Omental fat pad (tissue), 4 donors: ENCODE measurements around the gene CYB561D2. TPM values are rescaled to one million over a fixed set of nuclear protein-coding genes. Genes with fewer than 3 reads are reported as not detected.

Source experiments
- ATAC-seq: fragments of 150-250 bp; one replicate; pipeline ENCODE4 v1.9.1; 2016; ENCODE audit warnings: mild to moderate bottlenecking, moderate library complexity; ENCODE audit not compliant: low FRiP score
- DNase-seq: peaks from one replicate; pipeline ENCODE4 v3.0.0-alpha.2; 2019; ENCODE audit warnings: low spot score
- total RNA-seq, 4 donors: library from RNA; depleted of rRNA; stranded (reverse); fragments of >200 nt; gene quantifications; one replicate each; pipeline ENCODE4 v1.1.0, GENCODE V29; 2016
- TF ChIP-seq, protein P1 (sequence below), 3 donors: fragments of 450-650 bp; IDR thresholded peaks; one replicate each; pipeline ENCODE4 v1.5.1; 2016 to 2017; ENCODE audit warnings: antibody characterized with exemption in 3 of 3, mild to moderate bottlenecking in 3 of 3, moderate library complexity in 2 of 3

The CYB561D2 gene
- total RNA-seq, 4 donors from 2014 or later, result 26.4 to 33.7 (median 30.2) TPM

DNA sequence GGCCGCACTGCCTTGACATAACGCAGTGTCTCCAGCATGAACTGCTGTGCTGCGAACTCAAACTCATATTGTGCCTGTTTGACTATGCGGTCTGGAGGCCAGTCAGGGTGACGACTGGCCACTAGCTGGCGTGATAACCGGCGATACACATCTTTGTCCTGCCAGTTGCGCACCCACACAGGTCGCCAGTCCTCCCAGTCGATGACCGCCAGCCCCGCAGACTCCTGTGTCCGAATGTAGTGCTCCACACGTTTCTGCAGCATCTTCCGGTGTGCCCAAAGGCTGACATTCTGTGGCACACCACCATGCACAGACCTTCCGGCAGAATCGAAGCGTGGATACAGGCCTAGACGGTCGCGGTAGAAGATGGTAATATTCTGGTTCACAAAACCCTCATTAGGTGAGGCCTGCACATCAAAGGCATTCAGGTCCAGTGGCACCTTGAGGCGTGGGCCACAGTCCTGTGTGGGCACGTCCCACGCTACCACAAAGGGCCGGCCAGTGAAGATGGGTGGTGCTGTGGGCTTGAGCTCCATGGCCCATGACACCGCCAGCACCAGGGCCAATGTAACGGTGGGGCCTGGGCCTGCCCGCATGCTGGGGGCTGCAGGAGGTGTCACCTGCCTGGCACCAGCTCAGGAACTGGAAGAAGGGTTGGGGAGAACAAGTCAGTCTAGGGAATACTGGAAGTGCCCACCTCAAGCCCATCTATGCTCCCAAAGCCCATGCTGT, 30.6 kb upstream of the CYB561D2 start:
- ATAC-seq, result no peak
- DNase-seq, result no peak
- TF ChIP-seq, protein P1, sequence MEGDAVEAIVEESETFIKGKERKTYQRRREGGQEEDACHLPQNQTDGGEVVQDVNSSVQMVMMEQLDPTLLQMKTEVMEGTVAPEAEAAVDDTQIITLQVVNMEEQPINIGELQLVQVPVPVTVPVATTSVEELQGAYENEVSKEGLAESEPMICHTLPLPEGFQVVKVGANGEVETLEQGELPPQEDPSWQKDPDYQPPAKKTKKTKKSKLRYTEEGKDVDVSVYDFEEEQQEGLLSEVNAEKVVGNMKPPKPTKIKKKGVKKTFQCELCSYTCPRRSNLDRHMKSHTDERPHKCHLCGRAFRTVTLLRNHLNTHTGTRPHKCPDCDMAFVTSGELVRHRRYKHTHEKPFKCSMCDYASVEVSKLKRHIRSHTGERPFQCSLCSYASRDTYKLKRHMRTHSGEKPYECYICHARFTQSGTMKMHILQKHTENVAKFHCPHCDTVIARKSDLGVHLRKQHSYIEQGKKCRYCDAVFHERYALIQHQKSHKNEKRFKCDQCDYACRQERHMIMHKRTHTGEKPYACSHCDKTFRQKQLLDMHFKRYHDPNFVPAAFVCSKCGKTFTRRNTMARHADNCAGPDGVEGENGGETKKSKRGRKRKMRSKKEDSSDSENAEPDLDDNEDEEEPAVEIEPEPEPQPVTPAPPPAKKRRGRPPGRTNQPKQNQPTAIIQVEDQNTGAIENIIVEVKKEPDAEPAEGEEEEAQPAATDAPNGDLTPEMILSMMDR (IDR thresholded peaks at IDR 0.05), result no peak

DNA sequence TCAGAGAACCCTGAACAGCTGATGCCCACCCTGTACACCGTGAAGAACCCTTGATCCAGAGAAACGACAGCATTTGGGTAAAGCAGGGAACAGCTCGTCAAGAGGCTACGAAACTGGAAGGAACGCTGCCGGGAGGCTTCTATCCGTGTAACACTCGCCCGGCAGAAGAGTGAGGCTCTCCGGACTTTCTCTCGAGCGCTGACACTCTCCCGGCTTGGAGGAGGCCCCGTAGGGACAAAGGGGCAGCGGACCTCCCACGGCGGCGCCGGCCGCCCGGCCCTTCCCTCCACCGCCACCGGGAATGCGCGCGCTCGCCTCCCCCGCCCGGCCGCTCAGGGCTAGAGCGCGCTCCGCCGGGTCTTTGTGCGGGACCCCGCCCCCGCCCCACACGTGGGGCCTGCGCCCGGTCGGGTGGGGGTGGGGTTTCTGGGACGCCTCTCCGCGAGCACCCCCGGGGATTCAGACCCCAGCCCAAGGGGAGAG, 29.8 kb upstream of the CYB561D2 start:
- TF ChIP-seq, protein P1 (IDR thresholded peaks at IDR 0.05), result no peak
- DNase-seq (no peak), ATAC-seq (peak; percentile 70)

DNA sequence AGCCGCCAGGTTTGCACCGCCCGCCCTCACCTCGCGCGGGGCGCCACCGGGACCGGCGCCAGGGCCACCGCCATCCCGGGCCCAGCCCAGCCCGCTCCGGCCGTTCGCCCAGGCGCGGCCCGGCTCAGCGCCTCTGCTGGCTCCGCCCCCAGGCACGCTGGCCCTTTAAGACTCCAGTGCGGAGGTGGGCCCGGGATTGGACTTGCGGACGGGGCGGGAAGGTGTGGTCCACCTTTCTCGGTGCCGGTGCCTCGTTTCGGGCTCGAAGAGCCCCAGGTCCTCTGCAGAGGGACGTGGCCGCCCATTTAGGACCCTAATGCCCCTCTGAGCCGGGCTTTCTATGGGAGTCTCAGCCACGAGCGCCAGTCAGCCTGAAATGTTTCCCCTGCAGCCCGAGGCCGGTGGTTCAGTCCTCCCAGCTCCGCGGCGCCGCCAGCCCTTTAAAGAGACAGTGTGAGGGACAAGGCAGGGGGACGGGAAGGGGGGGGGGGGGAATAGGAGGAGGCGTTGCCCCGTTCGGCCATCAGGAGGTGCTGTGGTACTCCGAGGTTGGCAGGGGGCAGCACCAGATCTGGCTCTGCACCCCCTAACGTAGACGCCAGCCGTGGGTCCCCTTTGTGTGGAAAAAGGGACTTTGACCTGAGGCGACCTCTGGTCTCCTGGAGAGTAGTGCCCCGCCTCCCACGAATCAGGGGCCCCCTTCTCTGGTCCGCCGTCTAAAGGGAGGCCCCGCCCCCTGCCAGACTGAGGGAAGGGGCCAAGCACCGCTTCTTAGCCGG, 29.1 kb upstream of the CYB561D2 start:
- TF ChIP-seq, protein P1 (IDR thresholded peaks at IDR 0.05), result peak in 1 of 3 donors; percentile 30

DNA sequence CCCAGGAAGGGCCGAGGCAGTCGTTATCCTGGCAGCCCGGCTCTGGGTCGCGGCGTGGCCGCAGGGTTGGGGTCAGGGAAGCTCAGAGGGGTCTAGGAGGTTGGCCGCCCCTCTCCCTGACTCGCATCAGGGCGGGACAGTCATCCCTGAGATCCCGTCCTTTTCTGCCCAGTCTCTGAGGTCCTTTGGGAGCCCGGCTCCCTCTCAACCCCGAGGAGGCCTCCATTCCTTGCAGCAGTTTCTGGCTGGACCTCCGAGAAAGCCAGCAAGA, 28.6 kb upstream of the CYB561D2 start:
- TF ChIP-seq, protein P1 (IDR thresholded peaks at IDR 0.05), result no peak
- DNase-seq (no peak), ATAC-seq (no peak)

More for the DNA sequence above, 29.1 kb upstream of the CYB561D2 start:
- peak; percentile 67 for DNase-seq
- ATAC-seq, result peak; percentile 81

DNA sequence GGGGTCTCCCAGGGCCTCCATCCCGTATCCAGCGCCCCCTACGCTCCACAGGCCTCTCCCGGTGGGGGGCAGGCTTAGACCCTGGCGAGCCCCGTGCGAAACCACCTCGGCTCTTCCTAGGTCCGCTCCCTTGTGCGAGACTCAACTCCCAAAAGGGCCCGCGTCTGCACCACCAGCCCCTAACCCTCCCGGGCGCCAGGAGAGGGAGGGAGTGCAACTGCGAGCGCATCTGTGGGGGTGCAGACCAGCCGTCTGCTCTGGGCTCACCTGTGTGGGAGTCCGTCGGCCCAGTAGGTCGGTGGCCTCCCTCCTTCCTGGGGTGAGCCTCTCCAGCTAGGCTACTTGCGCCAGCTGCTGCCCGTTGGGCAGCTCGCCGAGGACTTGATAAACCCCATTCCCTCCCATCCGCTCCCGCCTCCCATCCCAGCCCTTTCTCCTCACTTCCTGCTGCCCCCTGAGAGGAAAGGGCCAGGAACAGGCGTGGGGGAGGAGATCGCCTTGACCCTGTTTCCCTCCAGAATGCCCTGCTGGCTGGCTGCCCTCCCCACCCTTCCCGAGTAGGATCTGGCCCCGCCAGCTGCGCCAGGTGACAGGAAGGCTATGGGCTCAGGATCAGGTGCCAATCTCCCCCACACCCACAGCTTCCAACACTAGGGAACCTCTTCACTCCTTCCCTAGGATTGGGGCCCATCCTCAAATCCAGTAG, 28.1 kb upstream of the CYB561D2 start, which contains the start of gene HYAL2:
TSS of gene HYAL2 (minus strand) at position 360 of the 706 bp plus-strand sequence. CDS start 2,256 bp downstream, outside the sequence.
- ATAC-seq, result no peak
- DNase-seq, result no peak
- TF ChIP-seq, protein P1 (IDR thresholded peaks at IDR 0.05), result no peak

DNA sequence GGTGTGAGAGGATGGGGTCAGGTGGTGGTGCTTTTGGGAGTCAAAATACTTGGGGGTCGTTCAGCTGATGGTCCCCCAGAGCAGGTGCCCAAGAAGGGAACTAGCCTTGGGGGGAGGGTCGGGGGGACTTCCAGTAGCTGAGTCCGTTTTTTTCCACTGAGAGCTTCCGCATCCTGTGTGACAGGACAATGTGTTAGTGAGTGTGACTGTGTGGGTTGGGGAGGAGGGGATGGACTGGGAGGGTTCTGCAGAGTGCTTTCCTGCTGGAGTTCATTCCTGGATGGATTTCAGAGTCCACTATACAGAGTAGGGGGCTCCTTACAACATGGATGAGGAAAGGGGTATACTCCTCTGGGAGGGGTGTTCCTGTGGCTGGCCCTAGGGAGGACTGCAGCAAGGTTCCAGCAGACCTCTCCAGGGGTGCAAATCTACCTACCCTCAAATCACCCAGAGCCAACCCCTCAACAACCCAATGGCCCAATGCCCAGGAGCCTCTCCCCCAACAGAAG, 27.5 kb upstream of the CYB561D2 start:
- no peak for DNase-seq

More for the DNA sequence above, 27.5 kb upstream of the CYB561D2 start:
- no peak for ATAC-seq
- TF ChIP-seq, protein P1 (IDR thresholded peaks at IDR 0.05), result no peak
